ENCODE measurements around the gene WSCD2.

WSCD2 gene

GRCh38 chr12:108129017-108129812 lies at the start of gene WSCD2:
TSS of gene WSCD2 (plus strand) at chr12:108129288. CDS start at chr12:108195833, 66,545 bp downstream.
- DNase-seq: peak; percentile 74

DNA sequence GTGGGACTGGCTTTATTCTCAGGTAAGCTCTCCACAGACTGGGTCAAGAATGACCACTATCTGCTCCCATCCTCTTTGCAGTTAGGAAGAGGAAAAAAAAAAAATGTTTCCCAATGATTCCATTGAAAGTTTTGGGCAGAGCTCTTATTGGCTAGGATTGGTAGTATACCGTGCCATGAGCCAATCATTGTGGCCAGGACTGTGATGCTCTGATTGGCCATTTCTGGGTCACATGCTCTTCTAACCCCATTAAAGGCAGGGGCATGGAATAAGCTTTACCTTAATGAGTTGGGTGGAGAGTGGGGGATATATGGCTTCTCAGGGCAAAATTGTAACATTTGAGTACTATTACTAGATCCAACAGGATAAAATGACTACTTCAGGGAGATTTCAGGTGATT lies 49.4 kb upstream of the WSCD2 start:
- no peak for DNase-seq

- DNase-seq: no peak
Measured at GRCh38 chr12:108080363-108080762, 48.7 kb upstream of the WSCD2 start.

- no peak for DNase-seq
Measured at GRCh38 chr12:108082485-108082884, 46.6 kb upstream of the WSCD2 start.

DNA sequence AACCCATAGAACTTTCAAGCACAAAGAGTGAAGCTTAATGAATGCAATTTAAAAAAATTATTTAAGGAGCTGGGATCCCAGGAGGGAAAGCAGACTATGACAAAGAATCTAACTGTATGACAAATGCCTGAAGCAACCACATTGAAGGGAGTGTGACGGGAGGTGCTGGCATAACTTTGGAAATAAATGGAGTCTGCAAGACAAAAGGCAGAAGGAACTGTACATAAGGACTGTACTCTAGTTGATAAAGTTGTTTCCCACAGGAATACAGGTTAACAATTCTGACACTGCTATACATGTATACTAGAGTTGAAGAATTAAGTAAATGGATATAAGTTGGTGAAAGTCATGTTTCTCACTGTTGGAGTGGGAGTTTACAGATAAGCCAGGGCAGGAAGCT lies 41.2 kb upstream of the WSCD2 start:
- DNase-seq: no peak

DNA sequence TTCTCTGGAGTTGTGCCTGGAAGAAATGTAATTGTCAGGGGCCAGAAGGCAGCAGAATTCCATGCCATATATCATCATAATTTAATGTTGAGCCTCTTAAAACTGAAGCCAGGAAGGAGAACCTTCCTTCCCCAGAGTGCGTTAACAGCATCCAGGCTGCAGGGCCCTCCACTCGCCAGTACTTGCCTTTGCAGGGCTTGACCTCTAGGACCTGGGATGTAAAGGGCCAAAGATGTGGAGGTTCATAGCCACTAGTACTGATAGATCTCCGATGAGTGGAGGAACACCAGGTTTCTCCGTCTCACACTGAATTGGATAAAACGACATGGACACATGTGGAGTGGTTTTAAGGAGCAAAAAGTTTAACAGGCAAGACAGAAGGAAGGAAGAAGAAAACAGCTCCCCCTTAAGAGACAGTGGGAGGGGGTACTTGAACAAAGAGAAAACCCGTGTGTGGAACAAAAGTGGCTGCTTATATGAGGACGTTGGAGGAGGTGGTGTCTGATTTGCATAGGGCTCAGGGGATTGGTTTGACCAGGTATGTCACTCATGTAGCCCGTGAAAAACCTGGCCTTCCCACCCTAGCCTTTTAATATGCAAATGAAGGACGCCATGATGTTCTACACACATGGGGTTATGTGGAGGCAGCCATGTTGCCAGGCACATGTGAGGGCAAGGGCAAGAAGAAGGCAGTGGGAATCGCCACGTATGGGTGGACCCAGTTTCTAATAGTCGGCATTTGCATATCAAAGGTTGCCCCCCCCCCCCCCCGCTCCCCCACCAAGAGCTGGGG lies 38.8 kb upstream of the WSCD2 start:
- no peak for DNase-seq

DNA sequence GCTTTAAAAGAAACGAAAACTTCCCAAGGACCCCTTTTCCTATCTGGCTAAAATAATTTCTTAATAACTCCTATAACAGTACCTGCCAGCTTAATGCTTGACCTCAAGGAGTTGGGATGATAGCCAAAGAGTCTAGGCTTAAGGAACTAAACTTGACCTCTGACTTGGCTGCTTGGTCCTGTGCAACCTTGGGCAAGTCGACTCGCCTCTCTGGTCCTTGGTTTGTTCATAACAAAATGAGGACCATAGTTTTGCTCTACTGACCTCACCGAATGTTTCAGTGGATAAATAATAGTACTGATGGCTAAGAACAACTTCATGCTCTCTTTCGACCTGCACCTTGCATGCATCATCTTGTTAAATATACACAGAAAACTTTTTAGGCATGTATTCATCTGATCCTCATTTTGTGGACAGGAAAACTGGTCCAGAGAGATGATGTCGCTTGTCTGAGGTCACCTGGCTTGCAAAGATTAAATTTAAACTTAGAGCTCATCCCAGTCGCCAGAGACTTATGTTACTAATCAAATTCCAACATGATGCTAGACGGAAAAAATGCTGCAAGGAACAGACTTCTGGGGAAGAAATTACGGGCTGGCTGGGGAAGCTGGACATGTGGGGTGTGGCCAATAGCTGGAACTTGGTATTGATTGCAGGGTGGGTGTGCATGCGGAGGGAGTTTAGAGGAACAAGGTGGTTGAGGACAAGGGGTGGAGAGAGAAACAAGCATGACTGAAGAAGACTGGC lies 38.0 kb upstream of the WSCD2 start:
- peak; percentile 66 for DNase-seq

DNA sequence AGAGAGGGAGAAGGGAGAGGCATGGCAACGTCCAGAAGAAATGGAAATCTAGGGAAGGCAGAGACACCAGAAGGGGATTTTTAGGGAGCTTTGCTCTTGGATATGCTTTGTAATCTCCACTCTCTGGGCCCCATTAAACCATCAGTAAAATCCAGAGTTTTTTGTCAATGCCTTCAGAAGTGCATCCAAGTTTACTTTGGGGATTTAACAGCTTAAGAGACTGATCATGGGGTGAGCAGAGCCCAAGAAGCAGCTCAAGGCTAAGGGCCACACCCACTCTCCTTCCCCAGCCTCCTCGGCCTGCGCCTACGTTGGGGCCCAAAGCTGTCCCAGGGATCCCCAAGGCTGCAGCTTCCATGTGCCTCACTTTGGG lies 37.4 kb upstream of the WSCD2 start:
- no peak for DNase-seq

- DNase-seq: no peak
Measured at GRCh38 chr12:108093209-108093608, 35.9 kb upstream of the WSCD2 start.

DNA sequence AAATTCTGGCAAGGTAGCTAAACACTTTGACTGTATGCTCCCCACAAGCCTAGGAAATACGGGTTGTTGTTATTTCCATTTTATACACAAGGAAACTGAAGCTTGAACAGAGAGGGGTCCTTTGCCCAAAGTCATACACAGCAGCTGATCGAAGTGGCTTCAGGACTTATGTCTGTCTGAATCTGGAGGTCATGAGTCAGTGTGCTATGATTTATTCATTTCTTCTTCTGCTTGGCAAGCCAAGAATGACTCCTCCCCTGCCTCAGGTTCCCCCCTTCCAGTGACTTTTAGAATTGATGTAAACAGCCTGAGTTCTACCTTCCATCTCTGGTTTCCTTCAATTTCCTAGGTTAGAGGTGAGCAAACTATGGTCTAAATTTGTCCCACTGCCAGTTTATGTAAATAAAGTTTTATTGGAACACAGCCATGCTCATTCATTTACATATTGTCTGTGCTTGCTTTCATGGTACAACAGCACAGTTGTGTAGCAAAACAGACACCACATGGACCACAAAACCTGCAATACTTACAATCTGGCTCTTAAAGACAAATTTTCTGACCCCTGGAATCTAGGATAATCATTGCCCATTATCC lies 34.9 kb upstream of the WSCD2 start:
- DNase-seq: no peak

DNA sequence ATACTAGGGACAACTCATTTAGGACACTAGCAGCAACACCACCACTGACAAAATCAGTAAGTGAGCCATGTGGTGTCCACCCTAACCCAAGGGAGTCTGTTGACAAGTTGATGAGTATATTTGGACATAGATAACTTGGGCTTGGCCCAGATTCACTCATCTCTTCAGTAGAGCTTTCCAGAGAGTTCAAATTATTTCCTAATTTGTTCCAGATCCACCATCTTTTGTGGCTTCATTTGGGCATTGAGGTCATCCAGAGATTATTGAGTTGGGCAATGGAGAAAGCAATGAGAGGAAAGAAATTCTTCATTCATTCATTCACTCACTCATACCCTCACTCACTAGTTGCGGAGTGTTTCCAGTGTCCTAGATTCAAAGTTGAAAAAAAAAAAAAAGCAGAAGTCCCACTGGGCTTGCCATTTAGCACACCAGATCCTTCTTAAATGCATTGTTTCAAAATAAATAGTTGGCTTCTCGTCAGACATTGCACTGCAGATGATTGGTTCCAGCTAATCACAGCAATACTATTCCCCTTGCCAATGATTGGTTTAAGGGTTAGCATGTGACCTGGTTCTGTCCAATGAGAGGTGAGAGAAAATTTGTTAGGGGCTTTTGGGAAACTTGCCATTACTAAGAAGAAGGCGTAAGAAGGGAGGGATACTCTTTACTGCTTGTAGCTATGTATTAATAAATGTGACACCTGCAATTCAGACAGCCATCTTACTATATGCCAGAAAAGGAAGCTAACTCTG lies 31.8 kb upstream of the WSCD2 start:
- DNase-seq: no peak

GRCh38 chr12:108098374-108098773 lies 30.7 kb upstream of the WSCD2 start:
- no peak for DNase-seq

DNA sequence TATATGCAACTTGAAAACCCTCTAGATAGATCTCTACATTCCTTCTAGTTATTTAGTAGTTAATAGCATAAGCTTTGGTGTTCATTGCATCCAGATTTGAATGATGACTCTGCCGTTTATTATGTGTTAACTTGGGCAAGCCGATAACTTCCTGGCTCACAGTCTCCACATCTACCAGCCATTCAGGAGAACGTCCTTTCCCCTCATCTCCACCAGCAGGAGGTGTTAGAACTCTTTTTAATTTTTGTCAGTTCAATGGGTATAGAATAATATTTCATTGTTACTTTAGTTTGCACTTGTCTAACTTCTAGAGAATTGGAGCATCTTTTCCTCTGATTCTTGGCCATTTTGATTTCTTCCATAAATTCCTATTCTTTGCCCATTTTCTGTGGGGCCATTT lies 30.0 kb upstream of the WSCD2 start:
- peak; percentile 32 for DNase-seq

GRCh38 chr12:108099778-108100489 lies 29.2 kb upstream of the WSCD2 start:
- no peak for DNase-seq

DNA sequence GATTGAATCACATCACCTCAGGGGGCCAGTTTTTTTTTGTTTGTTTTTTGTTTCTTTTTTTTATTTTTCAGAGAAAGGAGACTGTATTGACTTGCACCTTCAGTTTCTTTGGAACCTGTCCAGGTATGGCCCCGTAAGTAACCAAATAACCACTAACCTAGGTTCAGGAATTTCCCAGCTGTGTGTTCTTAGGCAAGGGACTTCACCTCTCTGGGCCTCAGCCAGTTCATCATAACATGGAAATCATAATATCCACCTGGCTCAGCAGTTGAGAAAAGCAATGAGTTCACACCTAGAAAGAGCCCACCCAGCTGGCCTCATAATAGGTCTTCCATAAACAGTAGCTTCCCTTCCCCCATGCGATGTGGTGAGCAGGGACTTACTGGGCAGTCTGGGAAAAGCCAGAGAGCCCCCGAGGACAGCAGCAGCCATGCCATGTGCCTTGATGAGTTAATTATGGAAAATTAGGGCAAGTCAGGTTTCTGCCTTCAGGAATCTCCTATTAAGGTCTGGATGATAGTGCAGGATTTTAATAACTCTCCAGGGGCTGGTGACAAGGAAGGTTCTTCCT lies 27.4 kb upstream of the WSCD2 start:
- DNase-seq: no peak

GRCh38 chr12:108102363-108102762 lies 26.7 kb upstream of the WSCD2 start:
- DNase-seq: no peak

DNA sequence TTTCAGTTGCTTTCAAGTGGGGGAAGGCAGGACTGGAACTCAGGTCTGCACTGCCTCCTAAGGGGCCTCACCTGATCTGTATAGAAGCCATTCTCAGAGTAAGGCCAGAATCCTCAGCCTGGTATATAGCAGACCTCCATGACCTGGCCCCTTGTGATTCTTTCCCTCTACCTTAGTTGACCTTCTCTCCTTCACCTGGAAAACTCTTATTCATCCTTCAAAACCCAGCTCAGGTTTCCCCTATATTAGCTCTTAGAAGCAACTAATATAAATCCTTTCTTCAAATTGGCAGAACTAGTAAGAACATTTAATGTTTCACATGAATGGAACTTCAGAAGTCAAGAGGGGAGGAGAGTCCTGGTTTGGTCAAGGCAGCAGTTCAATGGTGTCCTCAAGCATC lies 26.0 kb upstream of the WSCD2 start:
- DNase-seq: no peak

DNA sequence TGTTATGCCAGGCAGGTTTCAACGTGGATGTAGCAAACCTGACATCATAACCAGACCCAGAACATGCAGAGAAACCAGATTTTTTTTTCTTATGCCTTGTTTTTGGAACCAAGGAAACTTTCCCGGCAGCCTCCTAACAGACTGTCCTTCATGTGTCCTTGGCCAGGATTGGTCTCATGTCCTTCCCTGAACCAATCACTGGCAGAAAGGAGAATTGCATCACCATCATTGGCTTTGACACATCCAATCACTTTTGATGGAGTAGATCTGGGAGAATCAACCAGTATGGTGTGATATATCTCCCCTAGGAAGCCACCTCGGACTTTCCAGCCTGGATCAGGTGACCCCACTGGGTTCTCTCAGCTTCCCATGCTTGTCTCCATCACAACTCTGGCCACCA lies 25.6 kb upstream of the WSCD2 start:
- DNase-seq: no peak

GRCh38 chr12:108104657-108105056 lies 24.4 kb upstream of the WSCD2 start:
- no peak for DNase-seq

GRCh38 chr12:108106599-108106998 lies 22.5 kb upstream of the WSCD2 start:
- no peak for DNase-seq

DNA sequence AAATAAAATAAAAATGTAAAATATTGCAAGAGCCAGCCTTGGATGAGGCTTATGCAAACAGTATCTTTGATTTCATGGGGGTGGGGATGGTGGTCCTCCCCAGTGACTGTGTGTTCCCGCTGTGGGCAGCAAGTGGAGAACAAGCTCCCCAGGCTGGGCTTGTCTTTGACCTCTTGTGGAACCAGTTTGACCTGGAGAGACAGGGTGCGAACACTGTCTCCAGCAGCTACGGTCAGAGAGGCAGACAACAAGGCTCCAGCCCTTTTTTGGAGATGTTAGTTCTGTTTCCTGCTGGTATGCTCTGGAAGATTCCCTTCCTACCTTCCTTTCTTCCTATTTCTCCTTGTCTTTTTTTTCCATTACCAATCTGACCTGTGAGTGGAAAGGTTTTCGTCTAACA lies 21.8 kb upstream of the WSCD2 start:
- no peak for DNase-seq
